ENCODE measurements around the gene YIF1A.
"Not testable (repeated sequence)": the region's sequence is repeated elsewhere in the genome, so short reads cannot be mapped to it uniquely, and the experiment has no call there.

Gene YIF1A

GRCh38 chr11:66277471-66278362, 11.2 kb downstream of the YIF1A start, which contains the start of gene CNIH2:
CNIH2 (plus strand) TSS chr11:66278175; CDS start chr11:66278457, 282 bp downstream.
- H3K4me3 Mint-ChIP-seq, result peak within 1 kb of the TSS; percentile 66
- peaks cover 7% of the 10 kb centered on the region for H3K27me3 Mint-ChIP-seq
- peaks cover 13% of the 10 kb centered on the region for H3K36me3 Mint-ChIP-seq (ENCODE audit: low read depth)
- no peaks in the 10 kb centered on the region for H3K9me3 Mint-ChIP-seq
- H3K4me1 Mint-ChIP-seq, result peaks cover 26% of the 10 kb centered on the region
- peak; percentile 8 for ATAC-seq
- peak; percentile 47 for DNase-seq
- no peak within 1 kb of the TSS for H3K27ac Mint-ChIP-seq

- H3K4me1 Mint-ChIP-seq, result peaks cover 23% of the 10 kb centered on the region
- not testable (repeated sequence) for ATAC-seq, H3K27ac Mint-ChIP-seq, DNase-seq, H3K27me3 Mint-ChIP-seq, H3K9me3 Mint-ChIP-seq
- H3K4me3 Mint-ChIP-seq, result peak overlapping the region; percentile 4
- peaks cover 17% of the 10 kb centered on the region for H3K36me3 Mint-ChIP-seq (ENCODE audit: low read depth)
These were observed 11.9 kb downstream of the YIF1A start for GRCh38 chr11:66277064-66277463.

GRCh38 chr11:66276619-66277018, 12.3 kb downstream of the YIF1A start:
- not testable (repeated sequence) for DNase-seq, H3K9me3 Mint-ChIP-seq, ATAC-seq, H3K27ac Mint-ChIP-seq, H3K27me3 Mint-ChIP-seq, H3K4me3 Mint-ChIP-seq
- peaks cover 17% of the 10 kb centered on the region for H3K36me3 Mint-ChIP-seq (ENCODE audit: low read depth)
- H3K4me1 Mint-ChIP-seq, result peaks cover 21% of the 10 kb centered on the region

GRCh38 chr11:66275984-66276612, 12.8 kb downstream of the YIF1A start:
- DNase-seq, result no peak
- Mint-ChIP-seq H3K4me3 (no peak overlapping the region), H3K4me1 (peaks cover 18% of the 10 kb centered on the region), H3K27ac (no peak overlapping the region), H3K27me3 (peaks cover 4% of the 10 kb centered on the region), H3K36me3 (ENCODE audit: low read depth) (peaks cover 17% of the 10 kb centered on the region), H3K9me3 (no peaks in the 10 kb centered on the region)
- ATAC-seq, result no peak

GRCh38 chr11:66275396-66275795, 13.5 kb downstream of the YIF1A start:
- H3K4me1 Mint-ChIP-seq, result peaks cover 24% of the 10 kb centered on the region
- no peak for ATAC-seq
- no peak for DNase-seq
- H3K9me3 Mint-ChIP-seq, result no peaks in the 10 kb centered on the region
- peaks cover 21% of the 10 kb centered on the region for H3K36me3 Mint-ChIP-seq (ENCODE audit: low read depth)
- peaks cover 4% of the 10 kb centered on the region for H3K27me3 Mint-ChIP-seq
- no peak overlapping the region for H3K27ac Mint-ChIP-seq
- no peak overlapping the region for H3K4me3 Mint-ChIP-seq

GRCh38 chr11:66274219-66274618, 14.7 kb downstream of the YIF1A start:
- Mint-ChIP-seq H3K27ac (no peak overlapping the region), H3K4me1 (peaks cover 32% of the 10 kb centered on the region), H3K4me3 (no peak overlapping the region)

GRCh38 chr11:66272596-66272995, 16.3 kb downstream of the YIF1A start:
- H3K4me1 Mint-ChIP-seq, result peaks cover 38% of the 10 kb centered on the region
- no peak for ATAC-seq
- peaks cover 3% of the 10 kb centered on the region for H3K27me3 Mint-ChIP-seq
- H3K27ac Mint-ChIP-seq, result no peak overlapping the region
- no peak overlapping the region for H3K4me3 Mint-ChIP-seq
- H3K36me3 Mint-ChIP-seq (ENCODE audit: low read depth), result peaks cover 28% of the 10 kb centered on the region
- DNase-seq, result no peak
- H3K9me3 Mint-ChIP-seq, result no peaks in the 10 kb centered on the region

More at GRCh38 chr11:66274219-66274618, 14.7 kb downstream of the YIF1A start:
- DNase-seq, result no peak
- no peak for ATAC-seq
- Mint-ChIP-seq H3K36me3 (ENCODE audit: low read depth) (peaks cover 24% of the 10 kb centered on the region), H3K9me3 (no peaks in the 10 kb centered on the region), H3K27me3 (no peaks in the 10 kb centered on the region)

GRCh38 chr11:66271816-66272215, 17.1 kb downstream of the YIF1A start:
- Mint-ChIP-seq H3K4me3 (no peak overlapping the region), H3K4me1 (peaks cover 41% of the 10 kb centered on the region), H3K9me3 (no peaks in the 10 kb centered on the region), H3K36me3 (ENCODE audit: low read depth) (peaks cover 28% of the 10 kb centered on the region), H3K27me3 (peaks cover 3% of the 10 kb centered on the region), H3K27ac (no peak overlapping the region)
- ATAC-seq, result no peak
- DNase-seq, result no peak

GRCh38 chr11:66268952-66269905, 19.7 kb downstream of the YIF1A start:
- DNase-seq (peak; percentile 35), ATAC-seq (no peak)
- H3K9me3 Mint-ChIP-seq, result no peaks in the 10 kb centered on the region
- peaks cover 3% of the 10 kb centered on the region for H3K27me3 Mint-ChIP-seq
- H3K4me3 Mint-ChIP-seq, result peak overlapping the region; percentile 92
- peaks cover 44% of the 10 kb centered on the region for H3K4me1 Mint-ChIP-seq
- H3K36me3 Mint-ChIP-seq (ENCODE audit: low read depth), result peaks cover 25% of the 10 kb centered on the region
- H3K27ac Mint-ChIP-seq, result peak overlapping the region; percentile 99

- peaks cover 27% of the 10 kb centered on the region for H3K36me3 Mint-ChIP-seq (ENCODE audit: low read depth)
- peak within 1 kb of the TSS; percentile 99 for H3K27ac Mint-ChIP-seq
- H3K4me1 Mint-ChIP-seq, result peaks cover 43% of the 10 kb centered on the region
- DNase-seq (peak; percentile 99), ATAC-seq (peak; percentile 88)
- peak within 1 kb of the TSS; percentile 92 for H3K4me3 Mint-ChIP-seq
- peaks cover 3% of the 10 kb centered on the region for H3K27me3 Mint-ChIP-seq
- H3K9me3 Mint-ChIP-seq, result no peaks in the 10 kb centered on the region
These were observed 20.5 kb downstream of the YIF1A start, which contains the start of gene RAB1B for GRCh38 chr11:66268244-66268951. RAB1B (plus strand) TSS chr11:66268639; CDS start chr11:66268680, 41 bp downstream.

- Mint-ChIP-seq H3K27me3 (peaks cover 3% of the 10 kb centered on the region), H3K9me3 (no peaks in the 10 kb centered on the region), H3K36me3 (ENCODE audit: low read depth) (peaks cover 23% of the 10 kb centered on the region), H3K4me1 (peaks cover 40% of the 10 kb centered on the region), H3K4me3 (peak overlapping the region; percentile 92), H3K27ac (peak overlapping the region; percentile 99)
- ATAC-seq (peak; percentile 57), DNase-seq (peak; percentile 92)
These were observed 21.3 kb downstream of the YIF1A start for GRCh38 chr11:66267379-66268243.

- ATAC-seq, result no peak
- peaks cover 3% of the 10 kb centered on the region for H3K27me3 Mint-ChIP-seq
- H3K9me3 Mint-ChIP-seq, result no peaks in the 10 kb centered on the region
- H3K27ac Mint-ChIP-seq, result peak overlapping the region; percentile 99
- peaks cover 20% of the 10 kb centered on the region for H3K36me3 Mint-ChIP-seq (ENCODE audit: low read depth)
- no peak for DNase-seq
- peaks cover 37% of the 10 kb centered on the region for H3K4me1 Mint-ChIP-seq
- peak overlapping the region; percentile 92 for H3K4me3 Mint-ChIP-seq
These were observed 21.9 kb downstream of the YIF1A start for GRCh38 chr11:66267039-66267378.
